NK-92 (cell line): ENCODE data around the gene RMND5A.

Experiments
- DNase-seq: peaks from one replicate; lab custom pipeline; 2025; ENCODE audit not compliant: unreplicated experiment; lab: John Stamatoyannopoulos, UW

The RMND5A gene

GRCh38 chr2:86764661-86765309, 44.7 kb downstream of the RMND5A start:
- DNase-seq, result no peak

- no peak for DNase-seq
Observed at GRCh38 chr2:86765310-86765695, 45.2 kb downstream of the RMND5A start.

- DNase-seq, result no peak
Observed at GRCh38 chr2:86768189-86768949, 48.3 kb downstream of the RMND5A start.

GRCh38 chr2:86769838-86770237, 49.7 kb downstream of the RMND5A start:
- no peak for DNase-seq

- DNase-seq, result no peak
Observed at GRCh38 chr2:86770816-86771301, 50.8 kb downstream of the RMND5A start.

GRCh38 chr2:86772611-86773010, 52.5 kb downstream of the RMND5A start:
- no peak for DNase-seq

- no peak for DNase-seq
Observed at GRCh38 chr2:86774862-86775261, 54.8 kb downstream of the RMND5A start.

- no peak for DNase-seq
Observed at GRCh38 chr2:86775338-86775737, 55.2 kb downstream of the RMND5A start.

- DNase-seq, result no peak
Observed at GRCh38 chr2:86776532-86776931, 56.4 kb downstream of the RMND5A start.

GRCh38 chr2:86778957-86779356, 58.9 kb downstream of the RMND5A start:
- no peak for DNase-seq

GRCh38 chr2:86779971-86780370, 59.9 kb downstream of the RMND5A start:
- DNase-seq, result no peak

- DNase-seq, result no peak
Observed at GRCh38 chr2:86781363-86781762, 61.3 kb downstream of the RMND5A start.

- no peak for DNase-seq
Observed at GRCh38 chr2:86782748-86783147, 62.7 kb downstream of the RMND5A start.

GRCh38 chr2:86783615-86784339, 63.7 kb downstream of the RMND5A start:
- no peak for DNase-seq

- peak; percentile 12 for DNase-seq
Observed at GRCh38 chr2:86785456-86785855, 65.4 kb downstream of the RMND5A start.

GRCh38 chr2:86786001-86786536, 66.0 kb downstream of the RMND5A start:
- DNase-seq, result no peak

GRCh38 chr2:86787736-86788135, 67.6 kb downstream of the RMND5A start:
- no peak for DNase-seq

- DNase-seq, result no peak
Observed at GRCh38 chr2:86788165-86788564, 68.1 kb downstream of the RMND5A start.

GRCh38 chr2:86788881-86789686, 69.0 kb downstream of the RMND5A start:
- no peak for DNase-seq

- DNase-seq, result no peak
Observed at GRCh38 chr2:86789687-86790133, 69.6 kb downstream of the RMND5A start.
